Mammary epithelial cell (primary cell): ENCODE measurements around the gene ATP6V1G2.

ENCODE experiments used
- EZH2 ChIP-seq: IDR thresholded peaks from 2 replicates; pipeline ENCODE4 v1.6.1; 2012; ENCODE audit warnings: low read length, inconsistent platforms, borderline replicate concordance
- TF ChIP-seq, protein P1 (sequence below), 2 donors: IDR thresholded peaks in 1 of 2; conservative IDR thresholded peaks in 1 of 2; 2 replicates each; pipeline ENCODE4 v1.5.1; 2011 to 2012; ENCODE audit warnings: inconsistent platforms in 2 of 2, low read length in 2 of 2, mild to moderate bottlenecking in 2 of 2, control low read depth in 1 of 2, low read depth in 1 of 2; ENCODE audit not compliant: insufficient read depth in 1 of 2; ENCODE audit errors: extremely low read depth in 1 of 2

DNA sequence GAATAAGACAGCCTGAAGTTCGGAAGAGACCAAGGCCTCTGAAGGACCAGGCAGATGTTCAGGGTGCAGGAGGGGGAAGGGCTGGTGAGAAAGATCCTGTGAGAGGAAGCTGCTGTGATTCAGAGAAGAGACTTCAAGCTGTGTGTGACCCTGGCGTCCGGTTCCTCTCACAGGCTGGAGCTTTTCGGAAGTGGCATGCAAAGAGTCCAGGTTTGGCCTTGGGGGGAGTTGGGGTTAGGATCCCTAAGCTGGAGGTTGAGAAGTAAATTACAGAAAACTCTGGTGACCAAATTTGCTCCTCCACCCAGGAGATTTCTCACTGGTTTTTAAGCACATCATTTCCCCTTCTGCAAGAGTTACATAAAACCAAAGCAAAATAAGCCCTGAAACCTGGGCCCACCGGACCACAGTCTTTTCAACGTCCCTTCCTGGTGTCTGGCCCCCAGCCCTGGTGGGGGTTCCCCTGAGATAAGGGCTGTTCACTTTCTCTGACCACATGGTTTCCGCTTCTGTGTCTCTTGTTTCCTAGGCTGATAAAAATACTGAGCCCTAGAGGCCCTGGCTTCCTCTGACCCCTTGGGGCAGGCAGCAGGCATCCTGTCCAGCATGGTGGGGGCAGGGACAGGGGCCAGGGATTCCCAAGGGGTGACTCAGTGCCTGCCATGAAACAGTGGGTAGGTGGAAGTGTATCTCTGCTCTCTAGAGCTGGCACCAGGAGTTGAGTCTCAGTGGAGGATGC is 13.7 kb upstream of the ATP6V1G2 start:
- TF ChIP-seq, protein P1, sequence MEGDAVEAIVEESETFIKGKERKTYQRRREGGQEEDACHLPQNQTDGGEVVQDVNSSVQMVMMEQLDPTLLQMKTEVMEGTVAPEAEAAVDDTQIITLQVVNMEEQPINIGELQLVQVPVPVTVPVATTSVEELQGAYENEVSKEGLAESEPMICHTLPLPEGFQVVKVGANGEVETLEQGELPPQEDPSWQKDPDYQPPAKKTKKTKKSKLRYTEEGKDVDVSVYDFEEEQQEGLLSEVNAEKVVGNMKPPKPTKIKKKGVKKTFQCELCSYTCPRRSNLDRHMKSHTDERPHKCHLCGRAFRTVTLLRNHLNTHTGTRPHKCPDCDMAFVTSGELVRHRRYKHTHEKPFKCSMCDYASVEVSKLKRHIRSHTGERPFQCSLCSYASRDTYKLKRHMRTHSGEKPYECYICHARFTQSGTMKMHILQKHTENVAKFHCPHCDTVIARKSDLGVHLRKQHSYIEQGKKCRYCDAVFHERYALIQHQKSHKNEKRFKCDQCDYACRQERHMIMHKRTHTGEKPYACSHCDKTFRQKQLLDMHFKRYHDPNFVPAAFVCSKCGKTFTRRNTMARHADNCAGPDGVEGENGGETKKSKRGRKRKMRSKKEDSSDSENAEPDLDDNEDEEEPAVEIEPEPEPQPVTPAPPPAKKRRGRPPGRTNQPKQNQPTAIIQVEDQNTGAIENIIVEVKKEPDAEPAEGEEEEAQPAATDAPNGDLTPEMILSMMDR (conservative IDR thresholded peaks at IDR 0.05 in 1 of 2, IDR thresholded peaks at IDR 0.05 in 1 of 2; ENCODE audit: extremely low read depth in 1 of 2, insufficient read depth in 1 of 2, low read depth in 1 of 2, low read length in 2 of 2): no peak
- no peak for TF ChIP-seq EZH2
